HG03571 (cell line): ENCODE data around the gene TNRC18.
A peak's percentile ranks its signal among the peaks of the same experiment; 100 is the strongest.

ENCODE experiments used
- ATAC-seq: cut with Tn5 transposase; IDR thresholded peaks from one replicate; pipeline ENCODE4 v1.9.1; 2021; ENCODE audit not compliant: unreplicated experiment

The TNRC18 gene

DNA sequence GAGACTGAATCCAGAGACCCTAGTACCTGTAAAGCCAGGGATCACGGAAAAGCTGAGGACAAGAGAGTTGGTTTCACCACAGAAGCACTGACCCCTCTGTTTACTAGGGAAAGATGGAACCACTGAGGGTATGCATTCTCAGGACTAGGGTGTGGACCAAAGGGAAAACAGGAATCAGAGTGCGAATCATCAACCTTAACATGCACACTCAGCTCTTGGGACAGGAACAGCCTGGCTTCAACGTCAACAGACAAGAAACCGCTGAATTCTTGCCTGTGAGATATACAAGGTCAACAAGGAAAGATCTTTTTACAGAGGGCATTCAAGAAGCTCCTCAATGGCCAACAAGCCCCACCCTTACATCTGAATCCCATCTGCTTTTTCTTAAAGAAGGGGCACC, 14.9 kb downstream of the TNRC18 start:
- no peak for ATAC-seq

- ATAC-seq: no peak
Measured at GRCh38 chr7:5406957-5407945, 16.4 kb downstream of the TNRC18 start.

GRCh38 chr7:5404421-5404826, 19.2 kb downstream of the TNRC18 start:
- ATAC-seq: no peak

GRCh38 chr7:5403442-5403841, 20.2 kb downstream of the TNRC18 start:
- no peak for ATAC-seq

DNA sequence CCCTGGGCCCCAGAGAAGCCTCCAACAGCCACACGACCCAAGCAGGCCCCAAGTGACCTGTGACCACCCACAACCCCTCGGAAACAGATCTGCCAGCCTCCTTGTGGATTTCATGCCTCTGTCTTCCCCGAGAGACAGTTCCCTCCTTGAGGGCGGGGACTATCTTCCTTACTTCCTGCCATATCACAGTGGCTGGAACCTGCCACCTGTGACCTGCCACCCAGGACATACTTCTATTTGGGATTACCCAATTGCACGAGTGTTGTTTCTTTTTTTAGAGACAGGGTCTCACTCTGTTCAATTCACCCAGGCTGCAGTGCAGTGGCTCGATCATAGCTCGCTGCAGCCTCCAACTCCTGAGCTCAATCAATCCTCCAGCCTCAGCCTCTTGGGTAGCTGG, 25.9 kb downstream of the TNRC18 start:
- ATAC-seq: no peak

- peak; percentile 93 for ATAC-seq
Measured at GRCh38 chr7:5396999-5397663, 26.5 kb downstream of the TNRC18 start.

DNA sequence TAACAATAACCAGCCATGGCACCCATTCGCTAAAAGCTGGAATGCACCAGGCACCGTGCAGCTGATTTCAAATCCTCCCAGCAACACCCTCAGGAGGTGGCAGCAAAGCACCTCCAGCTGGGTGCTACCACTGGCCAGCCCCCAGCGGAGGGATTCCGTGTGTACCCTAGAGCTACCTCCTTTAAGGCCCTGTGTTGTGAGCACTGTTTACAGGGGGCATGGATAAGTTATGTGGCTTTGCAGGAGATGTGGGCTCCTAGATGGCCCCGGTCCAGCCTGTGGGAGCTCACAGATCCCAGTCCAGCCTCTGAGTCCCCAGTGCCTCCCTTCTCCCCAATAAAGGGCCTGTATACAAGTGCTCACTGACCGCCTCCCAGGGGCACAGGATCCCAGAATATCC, 27.1 kb downstream of the TNRC18 start:
- peak; percentile 33 for ATAC-seq

GRCh38 chr7:5395246-5395645, 28.4 kb downstream of the TNRC18 start:
- no peak for ATAC-seq

DNA sequence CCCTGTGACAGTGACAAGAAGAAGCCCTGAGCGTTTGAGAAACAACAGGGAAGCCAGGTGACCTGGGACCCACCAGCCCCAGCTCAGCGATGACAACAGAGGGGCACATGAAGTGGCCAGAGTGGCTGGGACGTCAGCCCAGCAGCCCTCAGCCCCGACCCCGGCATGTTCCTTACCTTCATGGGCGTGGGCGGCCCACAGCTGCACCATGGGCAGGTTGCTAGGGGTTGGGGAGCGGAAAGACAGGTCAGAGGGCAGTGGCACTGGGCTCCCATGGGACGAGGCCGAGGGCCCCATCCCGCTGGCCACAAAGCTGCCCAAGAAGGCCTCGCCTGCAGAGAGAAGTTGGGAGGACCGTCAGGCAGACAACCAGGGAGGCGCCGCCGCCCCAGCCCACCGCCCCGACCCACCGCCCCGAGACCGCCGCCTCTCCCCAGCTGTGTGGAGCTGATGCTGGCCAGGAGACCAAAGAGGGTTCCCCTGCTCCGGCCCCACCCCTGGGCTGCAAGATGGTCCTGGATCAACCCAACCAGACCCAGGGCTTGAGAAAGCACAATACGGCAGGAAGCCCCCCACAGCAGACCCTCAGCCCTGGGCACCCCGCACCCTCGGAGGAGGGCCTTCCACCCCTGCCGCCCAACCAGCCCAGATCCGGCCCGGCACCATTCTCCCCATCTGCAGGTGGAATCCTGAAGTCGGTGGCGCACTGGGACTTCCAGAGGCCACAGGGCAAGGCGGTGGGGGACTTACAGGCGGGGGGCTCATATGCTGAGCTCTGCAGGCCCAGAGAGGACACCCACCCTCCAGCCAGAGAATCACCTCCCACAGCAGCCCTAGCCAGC, 29.1 kb downstream of the TNRC18 start:
- no peak for ATAC-seq

DNA sequence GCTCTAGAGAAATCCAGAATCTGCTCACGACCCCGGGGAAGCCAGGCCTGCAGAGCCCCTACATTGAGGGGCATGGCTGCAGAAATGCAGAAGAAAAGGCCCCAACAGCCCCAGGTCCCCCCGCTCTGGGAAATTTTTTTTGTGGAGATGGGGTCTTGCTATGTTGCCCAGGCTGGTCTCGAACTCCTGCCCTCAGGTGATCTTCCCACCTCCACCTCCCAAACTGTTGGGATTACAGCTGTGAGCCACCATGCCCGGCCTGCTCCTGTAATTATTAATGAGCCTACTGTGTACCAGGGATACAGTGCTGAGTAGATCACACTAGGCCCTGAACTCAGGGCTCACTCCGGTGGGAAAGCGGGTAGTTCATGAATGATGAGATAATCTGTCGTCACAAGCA, 29.9 kb downstream of the TNRC18 start:
- ATAC-seq: no peak

- ATAC-seq: no peak
Measured at GRCh38 chr7:5393328-5393727, 30.3 kb downstream of the TNRC18 start.

DNA sequence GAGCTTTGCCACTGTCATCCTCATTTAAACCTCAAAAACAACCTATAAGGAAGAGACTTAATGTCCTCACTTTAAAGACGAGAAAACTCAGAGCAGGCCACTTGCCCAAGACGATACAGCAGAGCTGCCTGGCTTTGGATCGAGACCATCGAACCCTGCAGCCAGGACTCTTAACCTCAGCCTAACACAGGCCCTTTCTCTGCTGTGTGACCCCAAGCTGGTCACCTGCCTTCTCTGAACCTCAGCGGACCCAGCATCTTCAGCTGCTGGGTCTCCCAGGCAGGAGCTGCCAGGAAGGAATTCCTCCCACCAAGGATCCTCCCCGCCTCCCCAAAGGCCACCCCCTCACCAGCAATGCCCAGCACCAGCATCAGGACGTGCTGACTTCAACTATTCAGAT, 32.7 kb downstream of the TNRC18 start:
- no peak for ATAC-seq

DNA sequence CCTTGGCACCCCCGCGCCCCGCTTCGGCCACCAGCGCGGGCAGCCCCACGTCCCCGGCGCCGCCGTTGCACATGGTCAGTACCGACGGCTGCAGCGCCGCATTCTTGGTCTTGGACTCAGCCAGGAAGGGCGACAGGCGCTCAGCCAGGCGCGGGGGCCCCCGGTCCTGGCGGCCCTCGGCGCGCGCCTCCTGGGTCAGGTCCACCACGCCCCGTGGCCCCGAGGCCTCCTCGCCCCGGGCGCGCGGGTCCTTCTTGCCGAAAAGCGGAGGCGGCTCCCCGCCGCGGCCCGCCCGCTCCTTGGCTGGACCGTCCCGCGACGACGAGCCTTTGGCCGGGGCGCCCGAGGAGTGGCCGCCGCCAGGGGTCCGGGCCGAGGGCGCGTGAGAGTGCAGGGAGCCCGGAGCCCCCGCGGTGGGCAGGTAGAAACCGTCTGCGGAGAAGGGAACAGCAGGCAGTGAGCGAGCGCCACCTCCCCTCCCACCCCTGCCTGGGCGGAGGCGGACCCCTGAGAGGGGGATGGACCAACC, 34.7 kb downstream of the TNRC18 start:
- no peak for ATAC-seq

DNA sequence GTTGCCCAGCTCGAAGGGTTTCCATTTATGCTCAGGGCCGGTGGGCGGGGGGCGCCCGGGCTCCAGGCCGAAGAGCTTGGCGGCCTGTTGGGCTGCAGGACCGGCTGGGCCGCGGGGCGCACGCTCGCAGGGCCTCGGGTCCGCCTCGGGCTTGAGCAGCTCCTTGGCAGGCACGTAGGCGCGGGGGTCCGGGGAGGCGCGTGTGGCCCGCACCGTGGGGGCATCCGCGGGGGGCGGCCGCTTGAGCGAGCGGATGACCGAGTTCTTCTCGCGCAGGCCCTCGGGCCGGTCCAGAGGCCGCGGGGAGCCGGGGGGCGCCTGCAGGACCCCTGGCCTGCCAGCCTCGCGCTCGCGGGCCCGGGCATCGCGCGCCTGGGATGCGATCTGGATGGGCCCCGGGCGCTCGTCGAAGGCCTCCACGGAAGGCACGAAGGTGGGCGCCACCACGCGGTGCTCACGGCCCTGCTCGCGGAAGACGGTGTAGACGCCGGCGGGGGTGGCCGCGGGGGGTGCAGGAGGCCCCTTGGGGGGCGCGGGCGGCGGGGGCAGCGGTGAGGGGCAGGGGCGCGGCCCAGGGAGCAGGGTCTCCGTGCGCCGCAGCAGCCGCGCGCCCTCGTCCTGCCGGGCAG, 35.2 kb downstream of the TNRC18 start:
- no peak for ATAC-seq

- ATAC-seq: no peak
Measured at GRCh38 chr7:5387711-5388245, 35.9 kb downstream of the TNRC18 start.

DNA sequence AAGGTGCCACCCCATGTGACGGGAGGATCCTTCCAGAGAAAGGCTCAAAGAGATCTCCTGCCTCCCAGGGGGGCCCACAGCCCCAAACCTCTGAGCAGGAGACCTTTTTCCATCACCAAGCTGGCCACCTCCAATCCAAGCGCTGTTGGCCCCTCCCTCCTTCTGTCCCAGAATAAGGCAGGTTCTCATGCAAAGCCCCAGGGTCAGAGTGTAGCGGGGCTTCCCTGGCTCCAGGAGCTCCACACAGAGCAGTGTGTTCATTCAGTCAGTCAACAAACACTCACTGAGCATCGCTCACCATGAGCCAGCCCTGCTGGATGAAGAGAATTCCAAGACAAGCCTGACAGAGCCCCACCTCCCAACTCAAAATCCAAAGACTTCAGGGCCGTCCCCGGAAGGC, 39.0 kb downstream of the TNRC18 start:
- no peak for ATAC-seq

DNA sequence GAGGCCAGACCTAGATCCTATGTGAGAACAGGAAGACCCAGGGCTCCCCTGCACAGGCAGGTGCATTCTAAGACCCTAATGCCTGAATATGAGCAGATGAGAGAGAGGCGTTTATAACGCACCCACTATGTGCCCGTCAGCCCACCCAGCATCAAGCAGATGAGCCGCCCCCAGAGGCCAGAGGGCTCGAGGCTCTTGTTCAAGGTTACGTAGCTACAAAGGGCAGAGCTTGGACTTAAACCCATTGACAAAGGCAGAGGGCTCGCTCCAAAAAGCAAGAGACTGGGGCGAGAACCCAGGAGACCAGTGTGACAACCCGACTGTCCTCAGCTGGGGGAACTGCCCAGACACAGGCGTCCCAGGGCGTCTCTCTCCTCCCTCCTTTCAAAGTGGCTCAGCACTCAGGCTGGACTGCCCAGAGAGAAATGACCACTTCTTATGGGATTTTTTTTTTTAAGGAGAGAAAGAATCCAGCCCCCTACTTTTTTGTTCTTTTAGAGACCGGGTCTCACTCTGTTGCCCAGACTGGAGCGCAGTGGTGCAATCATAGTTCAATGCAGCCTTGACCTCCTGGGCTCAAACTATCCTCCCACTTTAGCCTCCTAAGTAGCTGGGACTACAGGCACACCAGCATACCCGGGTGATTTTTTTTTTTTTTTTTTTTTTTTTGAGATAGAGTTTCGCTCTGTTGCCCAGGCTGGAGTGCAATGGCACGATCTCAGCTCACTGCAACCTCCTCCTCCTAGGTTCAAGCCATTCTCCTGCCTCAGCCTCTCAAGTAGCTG, 40.1 kb downstream of the TNRC18 start:
- ATAC-seq: no peak

DNA sequence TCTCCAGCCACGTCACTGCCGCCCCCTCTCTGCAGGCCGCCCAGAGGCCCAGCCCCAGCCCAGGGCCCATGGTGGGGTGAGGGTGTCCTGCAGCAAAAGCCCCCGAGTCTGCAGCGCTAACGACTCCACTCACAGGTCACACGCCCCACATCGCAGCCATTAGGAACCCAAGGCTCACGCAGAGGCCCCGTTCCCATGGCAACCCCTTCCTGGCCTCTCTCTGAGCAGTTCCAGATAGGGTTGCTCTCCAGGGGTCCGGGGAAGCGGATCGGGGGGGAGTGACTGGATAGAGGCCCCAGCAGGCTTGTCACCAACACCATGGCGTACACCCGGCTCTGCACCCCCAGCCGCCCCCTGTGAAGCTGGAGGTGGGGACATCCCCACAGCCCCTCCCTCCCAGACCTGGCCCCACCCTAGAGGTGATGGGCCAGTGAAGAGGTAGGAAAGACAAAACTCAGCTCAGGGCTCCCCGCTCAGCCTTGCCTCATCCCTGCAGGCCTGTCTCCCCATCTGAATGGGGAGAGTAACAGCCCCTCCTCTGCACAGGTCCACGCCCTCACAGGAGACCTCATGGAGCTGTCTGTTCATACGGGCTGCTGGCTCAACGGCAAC, 41.2 kb downstream of the TNRC18 start:
- no peak for ATAC-seq

DNA sequence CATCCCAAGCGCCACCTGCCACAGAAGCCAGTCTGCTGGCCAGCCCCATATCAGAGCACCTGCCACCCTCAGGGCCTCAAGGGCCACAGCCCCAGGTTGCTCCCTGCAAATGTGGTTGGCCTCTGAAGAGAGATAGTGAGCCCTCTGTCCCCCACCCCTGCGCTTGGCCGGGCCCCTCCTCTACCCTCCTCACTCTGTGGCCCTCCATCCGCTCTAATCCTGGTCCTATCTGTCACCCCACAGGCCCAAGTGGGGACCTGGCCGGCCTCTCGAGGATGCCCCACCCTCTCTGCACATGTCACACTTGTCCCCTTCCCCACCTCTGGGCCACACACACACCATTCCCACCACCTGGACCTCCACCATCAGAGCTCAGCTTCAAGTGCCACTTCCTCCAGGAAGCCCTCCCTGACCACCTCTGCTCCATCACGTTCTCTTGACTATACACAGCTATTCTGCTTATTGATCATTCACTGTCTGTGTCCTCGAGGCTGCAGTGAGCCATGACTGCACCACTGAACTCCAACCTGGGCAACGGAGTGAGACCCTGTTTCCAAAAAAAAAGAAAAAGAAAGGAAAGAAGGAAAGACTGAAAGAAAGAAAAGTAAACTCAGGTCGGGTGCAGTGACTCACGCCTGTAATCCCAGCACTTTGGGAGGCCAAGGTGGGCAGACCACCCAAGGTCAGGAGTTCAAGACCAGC, 42.4 kb downstream of the TNRC18 start:
- no peak for ATAC-seq
